CD4-positive, alpha-beta T cell (primary cell): ENCODE data around the gene CADPS. TPM values are rescaled to one million over a fixed set of nuclear protein-coding genes. Genes with fewer than 3 reads are reported as not detected.

Experiments
- ATAC-seq: fragments of 200-7000 bp; cut with Tn5 transposase; one replicate; pipeline ENCODE4 v1.10.0; 2022; ENCODE audit warnings: mild to moderate bottlenecking; ENCODE audit not compliant: poor library complexity
- CTCF ChIA-PET: fragments of 350-600 bp; sonication (Branson Sonifier 250); formaldehyde crosslinking; loops from one replicate; lab custom pipeline; 2021; ENCODE audit warnings: antibody characterized with exemption, inconsistent platforms; lab: Charles Lee
- POLR2A ChIA-PET: fragments of 350-600 bp; sonication (Branson Sonifier 250); formaldehyde crosslinking; loops from one replicate; lab custom pipeline; 2021; ENCODE audit warnings: antibody characterized with exemption, inconsistent platforms; lab: Charles Lee
- DNase-seq, 14 experiments: peaks; one replicate each; pipeline ENCODE4 v3.0.0-alpha.2; 2013 to 2020; ENCODE audit warnings: mixed read lengths in 2 of 14
- H3K27ac ChIP-seq, 2 donors: one replicate each; pipeline versions ENCODE4 v1.5.1 to v1.7.0; 2013; ENCODE audit warnings: low read length in 2 of 2, low read depth in 1 of 2, mild to moderate bottlenecking in 1 of 2
- H3K27me3 ChIP-seq, 2 experiments: 1 replicate in 1 of 2; 2 replicates in 1 of 2; pipeline versions ENCODE4 v1.6.1 to v1.7.0; 2013; ENCODE audit warnings: low read length in 2 of 2, control low read depth in 1 of 2, mild to moderate bottlenecking in 1 of 2, moderate library complexity in 1 of 2; ENCODE audit not compliant: insufficient read depth in 2 of 2, control insufficient read depth in 1 of 2
- H3K36me3 ChIP-seq: one replicate; pipeline ENCODE4 v1.6.1; 2013; ENCODE audit warnings: low read length, control low read depth; ENCODE audit not compliant: insufficient read depth
- H3K4me1 ChIP-seq: one replicate; pipeline ENCODE4 v1.6.1; 2013; ENCODE audit warnings: low read length, control low read depth; ENCODE audit not compliant: insufficient read depth
- H3K4me3 ChIP-seq: one replicate; pipeline ENCODE4 v1.5.1; 2013; ENCODE audit warnings: mild to moderate bottlenecking, low read length, moderate library complexity
- H3K9me3 ChIP-seq, 2 experiments: 1 replicate in 1 of 2; 2 replicates in 1 of 2; pipeline versions ENCODE4 v1.6.1 to v1.7.0; 2013; ENCODE audit warnings: low read length in 2 of 2, mild to moderate bottlenecking in 2 of 2, control low read depth in 1 of 2, moderate library complexity in 1 of 2; ENCODE audit not compliant: control insufficient read depth in 1 of 2, insufficient read depth in 1 of 2
- H3K27ac Mint-ChIP-seq: one replicate; pipeline ENCODE4 v1.8.0; 2020; ENCODE audit warnings: mixed read lengths
- H3K27me3 Mint-ChIP-seq: one replicate; pipeline ENCODE4 v1.8.0; 2021; ENCODE audit warnings: mixed read lengths
- H3K36me3 Mint-ChIP-seq: one replicate; pipeline ENCODE4 v1.8.0; 2021; ENCODE audit warnings: low read depth, mixed read lengths
- H3K4me1 Mint-ChIP-seq: one replicate; pipeline ENCODE4 v1.8.0; 2021; ENCODE audit warnings: low read depth, mixed read lengths
- H3K4me3 Mint-ChIP-seq: one replicate; pipeline ENCODE4 v1.8.0; 2020; ENCODE audit warnings: mild to moderate bottlenecking, mixed read lengths
- H3K9me3 Mint-ChIP-seq: one replicate; pipeline ENCODE4 v1.8.0; 2020; ENCODE audit warnings: mixed read lengths
- intact Hi-C, 2 experiments: fragments of 100-400 bp; cut with DNase I in 1 of 2; cut with micrococcal nuclease in 1 of 2; formaldehyde crosslinking; loops; one replicate each; pipeline versions ENCODE4 v1.15.1 to v1.9.0; 2023 to 2025; cut with DNase I, micrococcal nuclease
- total RNA-seq, 174 experiments: library from RNA in 2 of 174; stranded (reverse) in 2 of 174; gene quantifications; one replicate each; pipeline ENCODE4 v1.2.3 and lab custom pipeline; 2021 to 2026
- TF ChIP-seq, protein P1 (sequence below): fragments of 200-600 bp; IDR thresholded peaks from one replicate; pipeline ENCODE4 v1.8.0; 2022; ENCODE audit warnings: antibody characterized with exemption, mild to moderate bottlenecking

CADPS gene
- total RNA-seq, 2 experiments from 2014 or later = not detected

DNA sequence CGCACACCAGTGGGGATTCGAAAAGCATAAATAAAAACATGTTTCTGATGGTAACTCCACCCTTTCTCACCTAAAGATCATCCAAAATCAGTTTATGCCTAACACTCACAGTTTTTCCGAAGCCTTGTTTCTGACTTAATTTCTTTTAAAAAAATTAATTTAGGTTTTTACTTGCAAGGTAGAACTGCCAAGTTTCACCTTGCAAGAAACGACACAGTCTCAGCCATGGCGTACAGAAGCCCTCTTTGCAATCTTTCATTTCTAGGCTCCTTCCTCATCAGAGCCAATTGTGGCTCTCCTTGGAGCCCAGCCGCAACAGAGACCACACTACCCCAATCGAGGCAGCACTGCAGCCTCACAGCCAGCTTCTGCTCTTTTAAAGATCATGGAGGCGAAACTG lies 470.9 kb downstream of the CADPS start:
- H3K27me3 ChIP-seq = peaks cover 0 to 2% of the 10 kb centered on the region in 2 experiments
- POLR2A ChIA-PET = no interaction called here

DNA sequence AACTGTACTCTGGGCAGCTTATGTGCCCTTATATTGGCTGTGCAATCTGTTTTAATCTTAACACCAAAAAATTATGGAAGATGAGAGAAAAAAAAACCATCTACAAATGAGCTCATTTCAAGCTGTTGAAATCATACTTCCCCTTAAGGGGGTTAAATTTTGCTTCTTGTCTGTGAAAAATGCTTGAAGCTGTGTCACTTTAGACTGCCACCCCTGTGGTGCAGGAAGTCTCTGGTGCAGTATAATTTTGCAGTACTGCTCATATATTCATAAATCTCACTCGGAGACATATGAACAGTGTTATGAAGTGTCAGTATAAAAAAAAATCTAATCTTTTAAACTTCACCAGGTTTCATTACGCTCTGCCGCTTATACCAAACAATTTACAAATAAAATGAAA lies 471.5 kb downstream of the CADPS start:
- no peaks in the 10 kb centered on the region for H3K4me1 ChIP-seq
- peaks cover 0 to 2% of the 10 kb centered on the region in 2 experiments for H3K27me3 ChIP-seq
- no peak overlapping the region for H3K27ac ChIP-seq
- no peak overlapping the region for H3K27ac Mint-ChIP-seq
- H3K27me3 Mint-ChIP-seq = peaks cover 5% of the 10 kb centered on the region
- no peak for DNase-seq
- H3K4me3 Mint-ChIP-seq = no peak overlapping the region
- H3K9me3 ChIP-seq = no peaks in the 10 kb centered on the region
- no peaks in the 10 kb centered on the region for H3K36me3 Mint-ChIP-seq
- no peak for ATAC-seq
- ChIA-PET POLR2A (no interaction called here), CTCF (no interaction called here)
- intact Hi-C loops = no loop called here
- no peaks in the 10 kb centered on the region for H3K36me3 ChIP-seq
- H3K4me1 Mint-ChIP-seq = no peaks in the 10 kb centered on the region
- H3K4me3 ChIP-seq = no peak overlapping the region
- TF ChIP-seq, protein P1, sequence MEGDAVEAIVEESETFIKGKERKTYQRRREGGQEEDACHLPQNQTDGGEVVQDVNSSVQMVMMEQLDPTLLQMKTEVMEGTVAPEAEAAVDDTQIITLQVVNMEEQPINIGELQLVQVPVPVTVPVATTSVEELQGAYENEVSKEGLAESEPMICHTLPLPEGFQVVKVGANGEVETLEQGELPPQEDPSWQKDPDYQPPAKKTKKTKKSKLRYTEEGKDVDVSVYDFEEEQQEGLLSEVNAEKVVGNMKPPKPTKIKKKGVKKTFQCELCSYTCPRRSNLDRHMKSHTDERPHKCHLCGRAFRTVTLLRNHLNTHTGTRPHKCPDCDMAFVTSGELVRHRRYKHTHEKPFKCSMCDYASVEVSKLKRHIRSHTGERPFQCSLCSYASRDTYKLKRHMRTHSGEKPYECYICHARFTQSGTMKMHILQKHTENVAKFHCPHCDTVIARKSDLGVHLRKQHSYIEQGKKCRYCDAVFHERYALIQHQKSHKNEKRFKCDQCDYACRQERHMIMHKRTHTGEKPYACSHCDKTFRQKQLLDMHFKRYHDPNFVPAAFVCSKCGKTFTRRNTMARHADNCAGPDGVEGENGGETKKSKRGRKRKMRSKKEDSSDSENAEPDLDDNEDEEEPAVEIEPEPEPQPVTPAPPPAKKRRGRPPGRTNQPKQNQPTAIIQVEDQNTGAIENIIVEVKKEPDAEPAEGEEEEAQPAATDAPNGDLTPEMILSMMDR = no peak
- H3K9me3 Mint-ChIP-seq = no peaks in the 10 kb centered on the region

More for the DNA sequence above, 470.9 kb downstream of the CADPS start:
- no peaks in the 10 kb centered on the region for H3K4me1 Mint-ChIP-seq
- no peaks in the 10 kb centered on the region for H3K4me1 ChIP-seq
- no peaks in the 10 kb centered on the region for H3K36me3 Mint-ChIP-seq
- CTCF ChIA-PET = no interaction called here
- no peak overlapping the region for H3K4me3 ChIP-seq
- H3K9me3 Mint-ChIP-seq = no peaks in the 10 kb centered on the region
- H3K9me3 ChIP-seq = no peaks in the 10 kb centered on the region
- no peak overlapping the region for H3K4me3 Mint-ChIP-seq
- no peak overlapping the region for H3K27ac ChIP-seq
- no peaks in the 10 kb centered on the region for H3K36me3 ChIP-seq
- ATAC-seq (no peak), DNase-seq (no peak)
- intact Hi-C loops = no loop called here
- no peak overlapping the region for H3K27ac Mint-ChIP-seq
- H3K27me3 Mint-ChIP-seq = peaks cover 5% of the 10 kb centered on the region
- TF ChIP-seq, protein P1 = no peak

DNA sequence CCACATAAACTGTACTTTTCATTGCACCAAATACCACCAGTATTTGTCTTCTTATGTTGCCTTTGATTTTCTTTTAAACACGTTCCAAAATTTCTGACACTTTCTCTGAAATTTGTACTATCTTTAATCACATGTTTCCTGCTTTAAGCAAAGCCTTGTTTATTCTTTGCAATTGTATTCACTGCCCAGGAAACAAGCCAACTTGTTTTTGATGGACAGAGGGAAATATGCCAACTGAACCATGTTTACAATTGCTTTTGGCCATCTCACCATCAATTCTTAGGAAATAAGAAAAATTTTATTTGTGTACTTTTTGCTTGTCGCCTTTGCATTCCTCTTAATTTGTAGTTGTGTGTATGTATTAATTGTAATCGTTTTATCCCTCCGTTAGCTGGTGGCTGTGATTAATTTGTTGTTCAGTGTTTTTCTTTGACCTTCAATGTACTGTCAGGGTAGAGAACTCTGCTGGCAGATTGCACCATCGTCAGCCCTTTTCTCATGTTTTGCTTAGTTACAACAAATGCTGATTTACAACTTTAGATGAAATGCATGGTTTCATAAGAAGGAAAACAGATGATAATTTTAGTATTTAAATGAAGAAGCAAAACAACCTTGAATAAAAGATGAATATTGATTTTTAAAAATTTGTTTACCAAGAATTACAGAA lies 482.5 kb downstream of the CADPS start:
- ATAC-seq = no peak
- no peaks in the 10 kb centered on the region for H3K4me1 Mint-ChIP-seq
- H3K27me3 ChIP-seq = no peaks in the 10 kb centered on the region
- H3K9me3 Mint-ChIP-seq = no peaks in the 10 kb centered on the region
- peaks cover 0 to 4% of the 10 kb centered on the region in 2 experiments for H3K9me3 ChIP-seq
- TF ChIP-seq, protein P1 = no peak
- H3K27ac ChIP-seq = no peak overlapping the region
- CTCF ChIA-PET = no interaction called here
- DNase-seq = no peak
- H3K4me3 Mint-ChIP-seq = no peak overlapping the region
- H3K27me3 Mint-ChIP-seq = peaks cover 27% of the 10 kb centered on the region
- POLR2A ChIA-PET = no interaction called here
- no peaks in the 10 kb centered on the region for H3K36me3 Mint-ChIP-seq
- no peaks in the 10 kb centered on the region for H3K36me3 ChIP-seq
- no peak overlapping the region for H3K27ac Mint-ChIP-seq
- H3K4me1 ChIP-seq = no peaks in the 10 kb centered on the region
- H3K4me3 ChIP-seq = no peak overlapping the region
- intact Hi-C loops = no loop called here
